Mucosa of stomach (tissue), 1 donor: ENCODE measurements around the gene ANKRD11.

Source experiments
- H3K27me3 ChIP-seq: one replicate; pipeline ENCODE4 v1.7.0; 2013; ENCODE audit warnings: mild to moderate bottlenecking, low read length; ENCODE audit not compliant: control insufficient read depth, insufficient read depth
- H3K36me3 ChIP-seq: one replicate; pipeline ENCODE4 v1.7.0; 2013; ENCODE audit warnings: low read length; ENCODE audit not compliant: control insufficient read depth, insufficient read depth
- H3K4me1 ChIP-seq: one replicate; pipeline ENCODE4 v1.7.0; 2013; ENCODE audit warnings: mild to moderate bottlenecking, low read length; ENCODE audit not compliant: control insufficient read depth, insufficient read depth
- H3K4me3 ChIP-seq: one replicate; pipeline ENCODE4 v1.7.0; 2013; ENCODE audit warnings: low read length
- H3K9ac ChIP-seq: one replicate; pipeline ENCODE4 v1.7.0; 2013; ENCODE audit warnings: mild to moderate bottlenecking, low read length, moderate library complexity
- H3K9me3 ChIP-seq: one replicate; pipeline ENCODE4 v1.7.0; 2013; ENCODE audit warnings: mild to moderate bottlenecking, low read length, moderate library complexity; ENCODE audit not compliant: control insufficient read depth
- donor health status: Pancreatic carcinoma.

ANKRD11 gene

DNA sequence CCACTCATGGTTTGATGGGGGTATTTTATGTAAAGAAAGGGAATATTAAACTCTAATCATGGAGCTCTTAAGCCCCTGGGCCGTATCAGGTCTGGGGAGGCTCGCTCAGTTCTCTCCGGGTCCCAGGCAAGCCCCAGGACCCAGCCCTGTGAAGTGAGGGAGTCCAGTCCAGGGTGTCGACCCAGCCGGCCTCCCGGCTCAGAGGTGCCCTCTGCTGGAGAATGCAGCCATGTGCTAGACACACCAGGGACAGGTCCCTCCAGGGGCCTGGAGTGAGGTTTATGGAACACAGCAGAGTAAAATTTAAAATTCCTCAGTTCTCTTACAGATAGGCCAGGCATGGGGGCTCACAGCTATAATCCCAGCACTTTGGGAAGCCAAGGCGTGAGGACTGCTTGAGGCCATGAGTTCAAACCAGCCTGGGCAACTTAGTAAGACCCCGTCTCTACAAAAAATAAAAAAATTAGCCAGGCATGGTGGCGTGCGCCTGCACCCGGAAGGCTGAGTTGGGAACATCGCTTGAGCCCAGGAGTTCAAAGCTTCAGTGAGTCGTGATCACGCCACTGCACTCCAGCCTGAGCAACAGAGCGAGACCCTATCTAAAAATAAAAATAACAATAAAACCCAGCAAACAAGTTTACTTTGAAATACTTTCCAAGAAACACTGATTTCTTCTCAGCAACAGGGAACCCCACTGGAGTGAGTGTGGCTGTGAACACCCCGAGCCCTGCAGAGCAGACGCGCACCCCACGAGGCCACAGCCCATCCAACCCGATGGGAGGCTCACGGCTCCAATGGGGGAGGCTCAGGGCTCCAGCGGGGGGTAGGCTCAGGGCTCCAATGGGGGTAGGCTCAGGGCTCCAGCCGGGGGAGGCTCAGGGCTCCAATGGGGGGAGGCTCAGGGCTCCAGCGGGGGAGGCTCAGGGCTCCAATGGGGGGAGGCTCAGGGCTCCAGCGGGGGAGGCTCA, 200.6 kb downstream of the ANKRD11 start:
- H3K27me3 ChIP-seq: no peaks in the 10 kb centered on the region
- H3K9ac ChIP-seq: no peak overlapping the region
- no peaks in the 10 kb centered on the region for H3K9me3 ChIP-seq
- H3K4me1 ChIP-seq: peaks cover 12% of the 10 kb centered on the region
- H3K36me3 ChIP-seq: peaks cover 14% of the 10 kb centered on the region
- no peak overlapping the region for H3K4me3 ChIP-seq

DNA sequence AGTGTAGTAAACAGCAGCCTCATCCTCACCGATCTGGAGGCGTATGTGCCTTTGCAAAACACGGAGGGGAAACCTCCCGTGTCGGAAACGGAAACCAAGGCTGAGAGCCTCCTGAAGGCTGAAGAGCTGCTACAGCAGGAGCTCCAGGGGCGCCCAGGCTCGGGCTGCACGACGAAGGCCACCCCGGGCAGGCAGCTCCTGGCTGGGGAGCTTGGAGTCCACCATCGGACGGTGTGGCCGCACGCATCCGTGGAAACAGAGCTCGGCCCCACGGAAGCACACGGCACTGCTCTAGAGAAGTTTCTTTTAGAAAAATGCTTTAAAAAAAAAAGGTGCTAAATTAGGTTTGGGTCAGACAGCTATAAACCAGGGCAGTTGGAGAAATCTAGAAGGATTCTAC, 201.4 kb downstream of the ANKRD11 start:
- Histone ChIP-seq H3K4me3 (no peak overlapping the region), H3K36me3 (peaks cover 14% of the 10 kb centered on the region), H3K4me1 (peaks cover 5% of the 10 kb centered on the region), H3K27me3 (no peaks in the 10 kb centered on the region), H3K9me3 (no peaks in the 10 kb centered on the region), H3K9ac (no peak overlapping the region)

DNA sequence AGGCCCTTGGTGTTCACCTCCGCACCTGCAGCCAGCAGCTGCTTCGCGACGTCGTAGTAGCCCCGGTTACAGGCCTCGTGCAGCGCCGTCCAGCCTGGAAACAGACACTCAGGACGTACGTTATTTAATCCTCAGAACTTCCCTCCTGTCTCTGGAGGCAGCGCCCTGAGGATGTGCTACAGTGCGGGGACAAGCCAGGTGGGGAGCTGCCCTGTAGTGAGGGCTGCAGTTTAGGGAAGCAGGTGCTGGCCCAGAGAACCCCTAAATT, 201.8 kb downstream of the ANKRD11 start:
- H3K36me3 ChIP-seq: peaks cover 14% of the 10 kb centered on the region

DNA sequence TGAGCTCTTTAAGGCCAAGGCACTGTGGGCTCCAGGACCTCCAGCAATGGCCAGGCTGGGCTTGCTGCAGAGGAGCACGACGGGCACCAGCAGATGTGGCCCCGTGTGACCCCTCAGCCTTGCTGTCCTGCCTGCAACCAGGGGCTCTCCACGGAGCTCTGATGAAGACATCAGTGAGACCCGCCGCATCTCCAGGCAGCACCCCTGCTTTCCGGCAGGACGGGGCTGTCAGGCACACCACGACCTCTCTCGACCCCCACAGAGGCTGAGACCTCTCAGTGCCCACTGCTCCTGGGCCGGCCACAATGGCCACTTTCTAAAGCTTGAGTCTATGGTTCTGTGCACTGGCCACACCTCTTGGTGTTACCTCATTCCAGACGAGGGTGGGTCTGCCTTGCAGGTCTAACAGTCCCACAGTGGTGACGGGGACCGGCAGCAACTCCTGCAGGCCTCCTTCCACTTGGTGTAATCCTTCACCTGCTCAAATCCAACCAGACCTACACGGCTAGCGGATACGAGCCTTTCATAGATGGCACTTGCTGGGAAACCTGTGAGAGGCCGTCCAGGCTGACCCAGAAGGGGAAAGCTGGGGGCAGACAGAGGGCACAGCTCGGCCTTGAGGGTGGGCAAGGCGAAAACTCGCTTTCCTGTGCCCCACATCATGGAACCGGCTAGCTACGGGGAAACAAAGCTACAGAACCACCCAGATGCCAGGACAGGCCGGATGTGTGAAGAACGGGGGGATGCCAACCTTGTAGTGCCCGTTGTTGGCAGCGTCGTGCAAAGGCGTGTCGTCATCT, 202.4 kb downstream of the ANKRD11 start:
- Histone ChIP-seq H3K36me3 (peaks cover 14% of the 10 kb centered on the region), H3K4me3 (no peak overlapping the region), H3K9ac (no peak overlapping the region), H3K9me3 (no peaks in the 10 kb centered on the region), H3K4me1 (no peaks in the 10 kb centered on the region), H3K27me3 (no peaks in the 10 kb centered on the region)

More for the DNA sequence above, 201.8 kb downstream of the ANKRD11 start:
- Histone ChIP-seq H3K4me1 (peaks cover under 1% of the 10 kb centered on the region), H3K27me3 (no peaks in the 10 kb centered on the region), H3K4me3 (no peak overlapping the region), H3K9me3 (no peaks in the 10 kb centered on the region), H3K9ac (no peak overlapping the region)

DNA sequence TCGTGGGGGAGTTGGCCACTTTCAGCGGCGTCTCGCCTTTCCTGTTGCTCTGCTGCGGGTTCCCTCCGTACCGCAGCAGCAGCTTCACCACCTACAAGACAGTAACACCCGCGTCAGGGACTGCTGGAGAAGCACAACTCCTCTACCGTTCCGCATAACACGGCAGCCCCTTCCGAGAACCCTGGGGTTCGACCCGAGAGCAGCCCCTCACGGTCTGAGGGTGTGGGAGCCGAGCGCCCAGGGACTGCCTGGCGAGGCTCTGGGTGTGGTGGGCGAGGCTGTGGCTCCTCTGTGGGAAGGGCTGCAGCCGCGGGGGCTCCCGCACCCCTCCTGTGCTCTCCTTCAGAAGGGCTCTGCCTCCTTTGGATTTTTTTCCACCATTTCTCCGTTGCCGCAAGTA, 204.3 kb downstream of the ANKRD11 start:
- H3K4me1 ChIP-seq: no peaks in the 10 kb centered on the region
- no peaks in the 10 kb centered on the region for H3K27me3 ChIP-seq
- no peaks in the 10 kb centered on the region for H3K9me3 ChIP-seq
- no peak overlapping the region for H3K9ac ChIP-seq
- H3K4me3 ChIP-seq: no peak overlapping the region
- H3K36me3 ChIP-seq: peaks cover 19% of the 10 kb centered on the region

DNA sequence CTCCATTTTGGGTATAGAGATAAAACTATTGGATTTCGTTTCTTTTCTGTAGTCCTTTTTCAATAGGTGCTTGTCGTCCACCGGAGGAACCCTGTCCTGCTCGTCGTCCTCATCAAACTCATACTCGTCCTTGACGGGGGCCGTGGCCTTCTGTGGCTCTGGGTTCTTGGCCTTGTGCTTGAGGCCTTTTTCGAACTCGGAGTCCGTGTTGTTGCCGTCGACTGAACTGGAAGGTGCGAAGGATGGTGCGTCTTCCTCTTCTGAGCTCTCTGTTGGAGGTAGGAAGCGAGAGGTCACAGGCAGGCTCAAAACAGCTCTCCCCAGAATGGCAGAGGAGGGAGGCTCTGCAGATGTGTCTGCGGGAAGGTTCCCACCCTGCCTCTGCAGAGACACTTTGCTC, 205.0 kb downstream of the ANKRD11 start:
- H3K27me3 ChIP-seq: no peaks in the 10 kb centered on the region
- no peaks in the 10 kb centered on the region for H3K9me3 ChIP-seq
- peaks cover 19% of the 10 kb centered on the region for H3K36me3 ChIP-seq
- H3K4me1 ChIP-seq: no peaks in the 10 kb centered on the region
- H3K4me3 ChIP-seq: no peak overlapping the region
- no peak overlapping the region for H3K9ac ChIP-seq

DNA sequence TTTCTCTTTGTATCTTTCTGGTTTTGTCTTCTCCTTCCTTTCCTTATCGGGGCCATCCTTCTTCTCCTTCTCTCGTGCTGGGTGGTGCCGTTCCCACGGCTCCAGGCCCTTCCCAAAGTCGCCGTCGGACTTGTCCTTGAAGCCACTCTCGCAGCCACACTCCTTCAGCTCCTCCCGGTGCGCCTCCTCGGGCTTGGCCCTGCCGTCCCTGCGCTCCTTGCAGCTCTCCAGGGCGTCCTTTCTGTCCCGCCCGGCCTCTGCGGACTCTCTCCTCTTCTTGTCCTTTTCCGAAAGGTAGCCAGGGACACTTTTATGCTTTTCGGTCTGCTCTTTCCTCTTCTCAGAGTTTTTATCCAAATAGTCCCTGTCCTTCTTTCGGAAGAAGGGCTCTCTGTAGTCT, 206.9 kb downstream of the ANKRD11 start:
- no peaks in the 10 kb centered on the region for H3K4me1 ChIP-seq
- H3K9me3 ChIP-seq: no peaks in the 10 kb centered on the region
- H3K27me3 ChIP-seq: no peaks in the 10 kb centered on the region
- H3K4me3 ChIP-seq: no peak overlapping the region
- peaks cover 19% of the 10 kb centered on the region for H3K36me3 ChIP-seq
- no peak overlapping the region for H3K9ac ChIP-seq

DNA sequence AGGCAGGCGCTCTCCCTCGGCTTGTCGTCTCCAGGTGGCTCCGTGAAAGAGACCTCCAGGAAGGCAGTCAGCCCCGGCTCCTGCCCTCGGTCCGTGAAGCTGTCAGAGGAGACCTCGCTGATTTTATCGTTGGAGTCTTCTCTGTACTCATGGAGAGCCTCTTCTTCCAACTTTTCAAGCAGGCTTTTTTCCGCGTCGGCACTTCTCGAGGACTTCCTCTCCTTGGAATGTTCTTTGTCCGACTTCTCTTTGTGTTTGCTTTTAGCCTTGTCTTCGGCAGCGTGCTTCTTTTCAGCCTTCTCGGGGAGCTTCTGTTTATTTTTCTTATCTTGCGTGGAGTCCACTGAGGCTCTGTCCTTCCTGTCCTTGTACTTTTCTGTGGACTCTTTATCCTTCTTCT, 207.8 kb downstream of the ANKRD11 start:
- Histone ChIP-seq H3K27me3 (no peaks in the 10 kb centered on the region), H3K9me3 (no peaks in the 10 kb centered on the region), H3K4me3 (no peak overlapping the region), H3K36me3 (peaks cover 14% of the 10 kb centered on the region), H3K9ac (no peak overlapping the region), H3K4me1 (no peaks in the 10 kb centered on the region)

DNA sequence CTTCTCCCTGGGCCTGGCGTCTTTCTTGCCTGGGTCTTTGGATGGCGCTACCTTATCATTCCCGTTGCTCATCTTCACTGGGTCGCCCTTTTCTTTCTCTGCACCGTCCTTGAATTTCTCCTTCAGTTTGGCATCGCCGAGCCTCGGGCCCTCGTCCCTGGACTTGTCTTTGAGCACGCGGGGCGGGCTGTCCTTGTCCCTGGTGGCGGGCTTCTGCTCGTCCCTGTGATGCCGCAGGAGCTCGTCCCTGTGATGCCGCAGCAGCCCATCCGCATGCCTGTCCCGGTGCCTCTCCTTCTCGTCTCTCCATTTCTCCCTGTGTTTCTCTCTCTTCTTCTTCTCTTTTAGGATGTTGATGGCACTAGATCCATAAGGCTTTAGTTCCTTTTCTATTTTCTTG, 208.5 kb downstream of the ANKRD11 start:
- Histone ChIP-seq H3K36me3 (peaks cover 14% of the 10 kb centered on the region), H3K9ac (no peak overlapping the region), H3K4me3 (no peak overlapping the region), H3K4me1 (no peaks in the 10 kb centered on the region), H3K27me3 (no peaks in the 10 kb centered on the region), H3K9me3 (no peaks in the 10 kb centered on the region)

DNA sequence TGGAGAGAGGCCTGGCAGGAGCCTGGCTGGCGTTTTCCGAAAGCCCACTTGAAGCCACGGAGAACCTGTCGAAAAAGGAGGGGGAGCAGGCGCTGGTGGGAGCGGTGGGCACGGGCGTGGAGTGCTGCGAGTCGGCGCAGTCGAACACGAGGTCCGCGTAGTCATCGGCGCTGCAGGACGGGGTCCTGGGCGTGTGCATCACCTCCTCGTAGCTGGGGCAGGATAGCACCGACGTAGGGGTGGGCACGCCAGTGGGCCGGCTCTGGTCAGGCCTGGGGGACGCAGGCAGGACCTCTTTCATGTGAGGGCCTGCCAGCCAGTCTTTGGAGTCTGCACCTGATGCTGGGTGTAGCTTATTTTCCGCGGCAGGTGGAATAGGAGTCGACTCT, 209.2 kb downstream of the ANKRD11 start:
- H3K27me3 ChIP-seq: no peaks in the 10 kb centered on the region
- no peak overlapping the region for H3K9ac ChIP-seq
- H3K36me3 ChIP-seq: peaks cover 11% of the 10 kb centered on the region
- no peaks in the 10 kb centered on the region for H3K9me3 ChIP-seq
- no peaks in the 10 kb centered on the region for H3K4me1 ChIP-seq
- H3K4me3 ChIP-seq: no peak overlapping the region

DNA sequence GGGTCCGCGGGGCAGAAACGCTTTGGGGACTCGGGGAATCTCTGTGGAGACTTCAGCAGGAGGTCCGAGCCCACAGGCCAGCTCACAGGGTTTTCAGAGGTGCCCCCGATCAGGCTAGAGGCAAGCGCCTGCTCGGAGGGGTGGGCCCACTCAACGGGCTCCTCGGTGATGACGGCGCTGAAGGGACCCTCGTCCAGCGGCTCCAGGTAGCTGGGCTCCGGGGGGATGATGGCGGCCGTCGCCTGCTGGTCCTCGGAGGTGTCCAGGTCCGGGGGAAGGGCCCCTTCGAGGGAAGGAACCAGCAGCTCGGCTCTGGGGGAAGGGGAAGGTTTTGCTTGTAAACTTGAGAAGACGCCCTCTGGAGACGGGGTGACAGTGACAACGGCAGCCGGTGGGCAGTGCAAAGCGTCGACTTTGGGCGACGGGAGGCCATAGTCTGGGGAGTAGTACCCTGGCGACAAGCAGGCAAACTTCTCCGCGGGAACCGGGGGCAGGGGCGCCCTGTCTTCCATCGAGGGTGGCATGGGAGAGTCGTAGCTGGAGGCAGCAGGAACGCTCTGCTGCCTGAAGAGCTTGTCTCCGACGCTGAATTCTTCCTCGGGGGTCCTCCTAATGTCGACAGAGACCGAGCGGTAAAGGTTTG, 209.7 kb downstream of the ANKRD11 start:
- H3K4me1 ChIP-seq: no peaks in the 10 kb centered on the region
- H3K4me3 ChIP-seq: no peak overlapping the region
- no peak overlapping the region for H3K9ac ChIP-seq
- H3K9me3 ChIP-seq: no peaks in the 10 kb centered on the region
- no peaks in the 10 kb centered on the region for H3K27me3 ChIP-seq
- peaks cover 6% of the 10 kb centered on the region for H3K36me3 ChIP-seq
